ENCODE data around the gene LIPG.

Gene LIPG

DNA sequence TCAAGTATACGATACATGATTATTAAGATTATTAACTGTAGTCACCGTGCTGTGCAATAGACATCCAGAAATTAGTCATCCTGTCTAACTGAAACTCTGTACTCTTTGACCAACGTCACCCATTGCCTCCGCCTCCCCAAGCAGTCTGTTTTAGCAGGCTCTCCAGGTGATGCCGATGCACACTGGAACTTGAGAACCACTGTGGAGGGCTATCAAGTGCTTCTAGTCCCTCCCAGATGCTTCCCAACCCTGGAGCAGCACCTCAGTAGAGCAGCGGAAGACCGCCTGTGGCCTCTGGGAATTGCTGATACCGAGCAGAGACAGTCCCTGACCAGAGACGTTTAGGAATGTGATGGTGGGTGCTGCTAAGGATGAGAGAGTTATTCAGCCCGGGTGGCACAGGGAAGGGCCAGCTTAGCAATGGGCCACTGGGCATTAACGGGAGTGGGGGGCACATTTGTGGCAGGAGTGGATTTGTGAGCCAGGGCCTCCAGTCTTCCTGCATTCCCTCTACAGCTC is 50.7 kb downstream of the LIPG start:
- no peak overlapping the region for H3K4me3 ChIP-seq (replicated peaks; ENCODE audit: low read depth, low read length)
- DNase-seq (ENCODE audit: low read depth), result no peak
- TF ChIP-seq, protein P1, sequence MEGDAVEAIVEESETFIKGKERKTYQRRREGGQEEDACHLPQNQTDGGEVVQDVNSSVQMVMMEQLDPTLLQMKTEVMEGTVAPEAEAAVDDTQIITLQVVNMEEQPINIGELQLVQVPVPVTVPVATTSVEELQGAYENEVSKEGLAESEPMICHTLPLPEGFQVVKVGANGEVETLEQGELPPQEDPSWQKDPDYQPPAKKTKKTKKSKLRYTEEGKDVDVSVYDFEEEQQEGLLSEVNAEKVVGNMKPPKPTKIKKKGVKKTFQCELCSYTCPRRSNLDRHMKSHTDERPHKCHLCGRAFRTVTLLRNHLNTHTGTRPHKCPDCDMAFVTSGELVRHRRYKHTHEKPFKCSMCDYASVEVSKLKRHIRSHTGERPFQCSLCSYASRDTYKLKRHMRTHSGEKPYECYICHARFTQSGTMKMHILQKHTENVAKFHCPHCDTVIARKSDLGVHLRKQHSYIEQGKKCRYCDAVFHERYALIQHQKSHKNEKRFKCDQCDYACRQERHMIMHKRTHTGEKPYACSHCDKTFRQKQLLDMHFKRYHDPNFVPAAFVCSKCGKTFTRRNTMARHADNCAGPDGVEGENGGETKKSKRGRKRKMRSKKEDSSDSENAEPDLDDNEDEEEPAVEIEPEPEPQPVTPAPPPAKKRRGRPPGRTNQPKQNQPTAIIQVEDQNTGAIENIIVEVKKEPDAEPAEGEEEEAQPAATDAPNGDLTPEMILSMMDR (IDR thresholded peaks at IDR 0.05; ENCODE audit: low read length, missing control alignments), result no peak

DNA sequence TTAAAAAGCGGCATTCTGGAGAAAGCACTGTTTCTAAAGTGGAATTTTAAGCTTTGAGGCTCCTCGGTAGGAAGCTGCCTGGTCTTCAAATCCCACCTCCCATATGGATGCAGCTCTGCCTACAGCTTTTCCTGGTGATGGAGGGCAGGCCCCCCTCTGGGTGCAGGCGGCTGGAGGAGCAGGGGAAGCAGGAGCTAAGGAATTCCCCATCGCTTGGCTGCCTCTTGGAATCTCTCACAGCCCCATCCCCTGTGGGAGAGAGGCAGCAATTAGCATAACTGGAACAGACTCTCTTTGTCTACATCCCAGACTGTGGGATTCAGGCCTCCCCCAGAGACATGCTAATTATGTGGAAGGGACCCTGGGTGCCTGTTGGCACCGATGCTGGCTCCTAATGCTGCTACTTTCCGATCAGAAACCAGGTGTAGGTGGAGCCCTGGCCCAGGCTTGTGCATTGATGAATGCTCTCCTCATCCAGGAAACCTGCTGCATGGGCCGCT is 51.3 kb downstream of the LIPG start:
- TF ChIP-seq, protein P1 (IDR thresholded peaks at IDR 0.05; ENCODE audit: low read length, missing control alignments), result no peak
- no peak for DNase-seq (ENCODE audit: low read depth)
- H3K4me3 ChIP-seq (replicated peaks; ENCODE audit: low read depth, low read length), result no peak overlapping the region

DNA sequence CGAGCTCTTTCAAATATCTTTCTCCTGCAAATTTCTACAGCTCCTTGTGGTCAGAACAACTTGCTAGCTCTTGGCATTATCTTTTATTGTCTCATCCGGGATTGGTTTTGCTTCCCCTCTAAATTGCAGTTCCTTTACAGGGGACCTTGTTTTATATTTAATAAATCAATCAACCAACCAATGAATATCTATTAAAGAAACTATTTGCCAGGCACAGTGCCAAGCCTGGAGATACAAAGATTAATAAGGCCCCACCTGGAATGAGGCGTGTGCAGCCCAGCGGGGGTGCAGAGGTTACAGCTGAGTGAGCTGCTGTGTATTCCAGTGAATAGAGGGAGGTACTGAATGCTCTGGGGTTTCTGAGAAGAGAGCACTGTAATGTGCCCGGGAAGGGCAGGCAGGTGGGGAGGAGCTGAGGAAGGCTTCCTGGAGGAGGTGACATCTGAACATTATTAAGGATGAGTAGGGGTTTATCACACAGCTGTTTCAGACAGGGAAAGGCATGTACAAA is 51.8 kb downstream of the LIPG start:
- TF ChIP-seq, protein P1 (IDR thresholded peaks at IDR 0.05; ENCODE audit: low read length, missing control alignments), result no peak
- DNase-seq (ENCODE audit: low read depth), result no peak
- no peak overlapping the region for H3K4me3 ChIP-seq (replicated peaks; ENCODE audit: low read depth, low read length)

DNA sequence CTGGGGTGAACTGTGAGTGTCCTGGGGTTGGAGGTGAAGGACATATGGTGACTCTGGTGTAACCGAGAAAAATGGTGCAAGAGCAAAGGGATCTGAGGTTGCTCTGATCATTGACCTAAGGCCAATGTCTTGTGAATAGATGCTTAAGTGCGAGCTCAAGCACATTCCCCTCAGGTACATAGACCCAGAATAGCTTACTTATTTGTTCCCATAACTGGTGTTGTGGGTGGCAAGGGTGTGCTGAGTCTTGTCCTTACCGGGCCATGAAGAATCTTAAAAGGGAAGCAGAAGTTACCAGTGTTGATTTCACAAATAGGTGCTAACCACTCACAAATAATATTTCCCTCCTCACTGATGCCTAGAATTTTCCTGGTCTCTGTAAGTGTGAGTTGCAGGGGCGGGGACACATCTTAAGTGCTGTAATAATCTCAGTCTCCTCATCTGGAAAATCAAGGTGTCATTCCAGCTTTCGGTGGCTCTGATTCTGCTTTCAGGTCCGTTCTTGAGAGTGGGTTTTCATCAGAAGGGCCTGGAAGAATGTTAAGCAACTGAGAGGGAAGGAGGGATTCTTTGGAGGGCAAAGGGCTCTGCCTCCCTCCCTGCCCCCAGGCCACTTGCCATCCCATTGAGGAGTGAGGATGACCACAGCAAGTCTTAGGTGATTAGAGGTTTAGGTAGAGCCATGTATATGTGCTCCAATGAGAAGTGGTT is 54.9 kb downstream of the LIPG start:
- H3K4me3 ChIP-seq (replicated peaks; ENCODE audit: low read depth, low read length), result no peak overlapping the region
- TF ChIP-seq, protein P1 (IDR thresholded peaks at IDR 0.05; ENCODE audit: low read length, missing control alignments), result no peak
- no peak for DNase-seq (ENCODE audit: low read depth)

DNA sequence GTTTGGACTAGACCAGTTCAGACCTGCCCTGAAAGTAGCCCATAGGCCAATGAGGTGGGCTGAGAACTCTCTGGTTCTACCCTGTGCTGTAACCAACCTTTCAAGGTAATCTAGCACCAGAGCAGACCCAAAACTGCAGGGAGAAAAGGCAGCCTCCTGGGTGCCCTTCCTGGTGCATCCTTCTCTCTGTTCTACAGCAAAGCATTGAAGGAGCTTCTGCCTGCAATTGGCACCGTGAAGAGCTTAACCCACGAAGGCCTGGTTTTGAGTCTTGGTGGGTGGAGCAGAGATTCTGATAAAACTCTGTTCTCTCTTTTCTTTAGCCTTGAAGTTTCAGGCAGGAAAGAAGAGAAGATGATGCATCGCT is 55.5 kb downstream of the LIPG start:
- TF ChIP-seq, protein P1 (IDR thresholded peaks at IDR 0.05; ENCODE audit: low read length, missing control alignments), result no peak
- H3K4me3 ChIP-seq (replicated peaks; ENCODE audit: low read depth, low read length), result no peak overlapping the region
- no peak for DNase-seq (ENCODE audit: low read depth)

- DNase-seq (ENCODE audit: low read depth), result peak; percentile 47
- H3K4me3 ChIP-seq (replicated peaks; ENCODE audit: low read depth, low read length), result no peak overlapping the region
- TF ChIP-seq, protein P1 (IDR thresholded peaks at IDR 0.05; ENCODE audit: low read length, missing control alignments), result no peak
Measured at GRCh38 chr18:49617865-49618264, 56.0 kb downstream of the LIPG start.
